NCI-H226 (cell line): Measurements from ENCODE around the gene PTPRD.

Experiments used
- DNase-seq: peaks from one replicate; pipeline ENCODE4 v3.0.0-alpha.2; 2015

The PTPRD gene

GRCh38 chr9:8437876-8438275, 2174.9 kb downstream of the PTPRD start:
- DNase-seq = no peak

DNA sequence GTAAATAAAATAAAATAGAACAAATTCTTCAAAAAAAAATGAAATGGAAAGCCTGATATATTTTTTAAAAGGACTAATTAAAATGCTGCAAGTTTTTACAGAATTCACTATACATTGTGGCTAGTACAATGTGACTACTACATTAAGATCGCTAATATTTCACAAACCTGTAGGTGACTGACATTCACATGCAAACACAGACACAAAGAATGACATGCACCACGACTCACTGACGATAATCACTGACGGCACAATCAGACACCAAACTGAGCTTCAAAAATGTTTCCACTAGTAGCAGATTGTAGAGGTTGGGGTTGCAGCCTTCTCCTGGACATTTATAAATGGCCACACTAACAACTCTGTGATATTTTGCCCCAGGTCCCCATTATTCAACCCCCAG, 2175.5 kb downstream of the PTPRD start:
- no peak for DNase-seq

- no peak for DNase-seq
Measured at GRCh38 chr9:8436786-8437185, 2176.0 kb downstream of the PTPRD start.

DNA sequence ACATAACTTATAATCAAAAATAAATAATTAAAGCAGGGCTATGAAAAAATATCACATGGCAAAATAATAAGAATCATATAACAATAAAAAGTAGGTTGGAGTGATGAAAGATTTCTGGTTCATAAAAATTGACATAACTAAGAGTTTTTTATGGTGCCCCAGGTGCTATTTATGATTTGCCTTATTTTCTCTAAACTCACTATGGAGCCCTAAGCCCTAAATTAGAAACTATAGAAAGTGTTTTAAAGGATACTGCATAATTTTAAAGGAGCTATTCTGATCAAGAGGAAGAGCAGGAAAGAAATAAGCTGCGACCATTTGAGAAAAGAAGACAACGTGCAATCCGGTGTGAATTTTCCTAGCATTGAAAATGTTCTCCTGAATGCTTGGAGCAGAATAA, 2178.2 kb downstream of the PTPRD start:
- DNase-seq = no peak

DNA sequence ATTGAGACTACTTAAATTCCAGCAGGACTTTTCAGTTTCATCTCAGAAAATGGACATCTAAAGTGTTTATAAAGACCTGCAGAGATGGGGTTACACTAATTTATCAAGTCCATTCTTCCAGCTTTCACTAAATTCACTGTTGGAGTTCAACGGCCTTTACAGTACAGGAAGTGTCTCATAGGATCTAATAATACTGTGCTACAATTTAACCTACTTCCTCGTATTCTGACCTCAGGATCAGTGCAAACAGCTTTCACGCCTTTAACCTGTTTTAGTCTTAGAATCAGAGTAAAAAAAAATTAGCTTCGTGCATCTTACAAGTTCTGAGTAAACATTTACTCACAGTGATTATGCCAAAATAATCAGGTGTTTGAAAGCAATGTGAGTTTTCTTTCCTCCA, 2180.6 kb downstream of the PTPRD start:
- DNase-seq = no peak

DNA sequence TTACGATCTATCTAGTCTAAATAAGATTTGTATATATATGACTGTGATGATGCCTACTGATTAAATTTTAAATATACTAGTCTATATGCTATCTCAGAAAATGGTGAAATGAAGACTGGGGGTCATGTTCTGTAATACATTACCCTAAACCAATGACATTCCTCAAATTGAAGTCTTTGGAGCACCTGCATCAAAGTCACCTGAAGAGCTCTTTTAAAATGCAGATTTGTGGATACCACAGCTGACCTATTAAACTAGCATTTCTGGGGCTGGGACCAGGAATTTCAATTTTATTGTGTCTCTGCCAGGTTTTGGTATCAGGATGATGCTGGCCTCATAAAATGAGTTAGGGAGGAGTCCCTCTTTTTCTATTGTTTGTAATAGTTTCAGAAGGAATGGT, 2181.3 kb downstream of the PTPRD start:
- DNase-seq = no peak

GRCh38 chr9:8430945-8431344, 2181.9 kb downstream of the PTPRD start:
- DNase-seq = no peak

- no peak for DNase-seq
Measured at GRCh38 chr9:8429768-8430167, 2183.0 kb downstream of the PTPRD start.

- no peak for DNase-seq
Measured at GRCh38 chr9:8429157-8429556, 2183.6 kb downstream of the PTPRD start.

DNA sequence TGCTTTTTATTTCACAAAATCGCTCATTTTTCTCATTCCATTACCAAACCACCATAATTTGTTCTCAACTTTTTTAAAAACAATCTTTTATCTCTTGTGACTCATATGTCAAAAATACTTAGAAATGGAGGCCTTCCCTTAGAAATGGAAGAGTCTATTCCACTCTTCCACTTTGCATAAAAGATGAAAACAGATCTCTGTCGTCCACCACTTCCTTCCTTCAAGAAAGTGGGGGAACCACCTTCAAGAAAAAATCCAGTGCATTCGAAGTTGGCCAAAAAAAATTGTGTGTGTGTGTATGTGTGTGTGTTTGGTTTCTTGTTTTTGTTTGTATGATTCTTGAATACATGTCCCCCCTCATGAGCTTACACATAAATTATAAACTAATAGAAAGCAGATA, 2184.4 kb downstream of the PTPRD start:
- DNase-seq = no peak

DNA sequence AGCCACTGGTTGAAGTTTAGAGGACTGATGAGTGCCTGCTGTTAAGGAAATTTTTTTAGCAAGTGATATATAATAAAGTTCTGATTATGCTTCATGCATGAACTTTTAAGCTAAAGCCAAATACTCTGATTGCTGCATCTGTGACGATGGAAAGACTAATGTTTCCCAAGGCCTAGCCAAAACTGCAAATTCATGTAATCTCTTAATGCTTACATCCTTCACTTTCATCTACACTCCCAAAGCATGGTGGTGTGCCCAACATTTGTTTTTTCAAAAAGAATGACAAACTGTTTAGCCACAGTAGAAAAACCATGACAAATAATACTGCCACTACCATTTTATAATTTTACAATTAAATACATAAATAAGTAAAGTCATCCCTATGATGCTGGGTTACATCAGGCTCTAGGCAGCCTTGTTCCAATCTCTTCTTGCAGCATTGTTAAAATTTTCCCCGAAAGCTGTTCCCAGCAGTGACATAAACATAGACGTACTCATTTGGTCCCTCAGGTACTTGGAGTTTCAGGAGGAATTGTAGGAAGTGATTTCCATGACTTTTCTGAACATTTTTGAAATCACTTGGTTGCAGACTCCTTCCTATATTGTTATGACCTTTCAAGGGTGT, 2187.9 kb downstream of the PTPRD start:
- DNase-seq = no peak

DNA sequence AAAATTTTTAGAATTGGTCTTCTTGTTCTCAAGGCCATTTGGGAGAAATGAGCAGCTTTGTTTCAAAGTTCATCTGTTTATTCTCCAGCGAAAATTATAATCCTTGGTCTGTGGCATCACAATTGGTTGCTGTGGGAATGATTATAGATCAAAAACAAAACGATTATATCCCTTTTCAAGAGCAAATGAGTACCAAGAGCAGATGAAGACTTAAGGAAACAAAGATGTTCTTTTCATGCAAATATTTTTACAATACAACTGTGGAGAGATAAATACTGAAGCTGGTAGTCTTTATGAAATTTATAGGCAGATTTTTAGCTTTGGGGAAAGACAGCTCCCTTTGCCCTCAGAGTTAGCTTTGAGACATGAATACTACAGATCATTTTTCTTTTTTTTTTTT, 2192.4 kb downstream of the PTPRD start:
- DNase-seq = no peak

- no peak for DNase-seq
Measured at GRCh38 chr9:8419596-8420275, 2193.1 kb downstream of the PTPRD start.

- no peak for DNase-seq
Measured at GRCh38 chr9:8417341-8417740, 2195.5 kb downstream of the PTPRD start.

- no peak for DNase-seq
Measured at GRCh38 chr9:8412327-8412726, 2200.5 kb downstream of the PTPRD start.

GRCh38 chr9:8408575-8409190, 2204.1 kb downstream of the PTPRD start:
- no peak for DNase-seq

GRCh38 chr9:8401961-8402705, 2210.7 kb downstream of the PTPRD start:
- no peak for DNase-seq

GRCh38 chr9:8400378-8400777, 2212.4 kb downstream of the PTPRD start:
- DNase-seq = no peak

DNA sequence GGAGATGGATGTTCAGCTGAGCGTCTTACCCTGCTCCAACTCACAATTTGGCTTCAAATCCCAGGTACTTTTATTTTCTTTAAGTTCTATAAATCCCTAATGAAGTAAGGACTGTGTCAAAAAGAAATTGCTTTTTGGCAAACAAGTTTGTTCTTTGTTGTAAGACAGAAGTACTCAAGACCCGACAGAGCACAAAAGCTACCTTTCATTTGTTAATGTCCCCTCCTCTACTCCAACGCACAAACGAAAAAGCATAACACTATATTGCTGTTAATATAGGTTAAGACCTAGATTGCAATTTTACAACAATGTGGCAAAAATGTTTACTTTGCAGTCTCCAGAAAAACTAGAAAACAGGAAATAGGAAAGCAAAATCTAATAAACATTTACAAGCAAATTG, 2217.8 kb downstream of the PTPRD start:
- no peak for DNase-seq

- DNase-seq = no peak
Measured at GRCh38 chr9:8394341-8394740, 2218.5 kb downstream of the PTPRD start.

DNA sequence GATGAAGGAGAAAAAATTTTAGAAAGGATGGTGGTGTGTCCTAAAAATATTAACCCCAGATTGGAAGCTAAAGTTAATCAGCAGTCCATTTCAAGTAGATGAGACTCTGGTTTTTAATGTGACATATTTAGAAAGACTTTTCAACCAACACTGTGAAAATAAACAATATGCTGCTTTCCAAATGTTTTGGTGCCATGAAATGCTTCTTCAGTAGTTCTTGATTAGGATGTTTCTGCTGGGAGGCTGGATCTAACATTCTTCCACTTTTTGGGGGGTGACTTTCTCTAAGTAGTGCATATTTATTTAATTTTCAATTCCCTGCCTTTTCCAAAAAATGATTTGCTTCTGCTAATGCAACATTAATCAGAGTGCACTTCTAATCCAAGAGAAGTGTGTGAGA, 2219.9 kb downstream of the PTPRD start:
- DNase-seq = no peak

DNA sequence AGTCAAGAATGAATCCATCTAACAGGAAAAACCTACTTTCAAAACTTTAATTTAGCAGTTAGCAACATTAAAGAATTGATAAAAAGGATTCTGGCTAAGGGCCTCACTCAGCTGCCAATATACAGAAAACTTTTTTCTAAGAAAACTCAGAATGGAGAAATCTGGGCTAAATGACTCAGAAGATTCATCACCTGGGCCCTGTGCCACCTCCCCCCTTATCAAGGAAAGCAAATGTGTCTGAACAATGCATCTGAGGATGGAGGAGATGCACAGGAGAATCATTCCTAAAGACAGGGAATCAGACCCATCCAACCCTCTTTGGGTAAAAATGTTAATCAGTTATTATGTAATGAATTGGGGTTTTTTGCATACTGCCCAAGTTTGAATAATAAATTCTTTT, 2221.2 kb downstream of the PTPRD start:
- no peak for DNase-seq

- DNase-seq = no peak
Measured at GRCh38 chr9:8391132-8391531, 2221.7 kb downstream of the PTPRD start.

- DNase-seq = no peak
Measured at GRCh38 chr9:8390571-8390970, 2222.2 kb downstream of the PTPRD start.
